Neuronal stem cell (in vitro differentiated cells): ENCODE measurements around the gene MPND.
A peak's percentile ranks its signal among the peaks of the same experiment; 100 is the strongest.
"Not testable (repeated sequence)": the region's sequence is repeated elsewhere in the genome, so short reads cannot be mapped to it uniquely, and the experiment has no call there.

Experiments used
- DNase-seq: peaks from one replicate; pipeline ENCODE4 v3.0.0-alpha.2; 2013; ENCODE audit warnings: low spot score
- H2AFZ ChIP-seq: one replicate; pipeline ENCODE4 v1.6.1; 2013; ENCODE audit warnings: mild to moderate bottlenecking, low read length, inconsistent platforms
- H2AK5ac ChIP-seq: 2 replicates; pipeline ENCODE4 v1.6.1; 2013; ENCODE audit warnings: low read depth, mild to moderate bottlenecking, inconsistent platforms, low read length, moderate library complexity, mixed read lengths
- H2BK120ac ChIP-seq: 2 replicates; pipeline ENCODE4 v1.6.1; 2013; ENCODE audit warnings: low read depth, mild to moderate bottlenecking, inconsistent platforms, low read length, moderate library complexity, mixed read lengths
- H2BK12ac ChIP-seq: one replicate; pipeline ENCODE4 v1.6.1; 2013; ENCODE audit warnings: low read length, inconsistent platforms
- H2BK15ac ChIP-seq: 2 replicates; pipeline ENCODE4 v1.6.1; 2013; ENCODE audit warnings: mild to moderate bottlenecking, low read length, inconsistent platforms, mixed read lengths
- H2BK5ac ChIP-seq: one replicate; pipeline ENCODE4 v1.6.1; 2013; ENCODE audit warnings: inconsistent platforms, mild to moderate bottlenecking, low read length, moderate library complexity
- H3K14ac ChIP-seq: one replicate; pipeline ENCODE4 v1.6.1; 2013; ENCODE audit warnings: low read length, inconsistent platforms
- H3K18ac ChIP-seq: 2 replicates; pipeline ENCODE4 v1.6.1; 2013; ENCODE audit warnings: low read length, inconsistent platforms
- H3K23ac ChIP-seq: 2 replicates; pipeline ENCODE4 v1.6.1; 2013; ENCODE audit warnings: low read depth, mild to moderate bottlenecking, mixed read lengths, low read length, inconsistent platforms; ENCODE audit not compliant: poor library complexity
- H3K27ac ChIP-seq: replicated peaks from 3 replicates; pipeline ENCODE4 v1.5.1; 2013; ENCODE audit warnings: low read length, inconsistent platforms
- H3K27me3 ChIP-seq, 3 experiments: 2 replicates each; pipeline ENCODE4 v1.6.1; 2013; ENCODE audit warnings: low read length in 3 of 3, mild to moderate bottlenecking in 2 of 3, inconsistent platforms in 1 of 3, low read depth in 1 of 3, mixed read lengths in 1 of 3, moderate library complexity in 1 of 3; ENCODE audit not compliant: control insufficient read depth in 3 of 3, insufficient read depth in 3 of 3
- H3K36me3 ChIP-seq, 2 donors: replicated peaks in 1 of 2; 2 replicates each; pipeline ENCODE4 v1.6.1; 2013; ENCODE audit warnings: low read length in 2 of 2; ENCODE audit not compliant: control insufficient read depth in 2 of 2, insufficient read depth in 2 of 2
- H3K4ac ChIP-seq: 2 replicates; pipeline ENCODE4 v1.6.1; 2013; ENCODE audit warnings: inconsistent platforms, mild to moderate bottlenecking, low read length, moderate library complexity
- H3K4me1 ChIP-seq, 2 donors: 1 replicate in 1 of 2; 2 replicates in 1 of 2; pipeline ENCODE4 v1.6.1; 2013; ENCODE audit warnings: low read length in 2 of 2, low read depth in 1 of 2; ENCODE audit not compliant: control insufficient read depth in 2 of 2, insufficient read depth in 1 of 2
- H3K4me2 ChIP-seq: one replicate; pipeline ENCODE4 v1.6.1; 2013; ENCODE audit warnings: mild to moderate bottlenecking, low read length, inconsistent platforms; ENCODE audit not compliant: insufficient read depth, poor library complexity, severe bottlenecking
- H3K4me3 ChIP-seq, 2 donors: 2 replicates each; pipeline ENCODE4 v1.5.1; 2013; ENCODE audit warnings: low read length in 2 of 2, mild to moderate bottlenecking in 2 of 2, inconsistent platforms in 1 of 2, moderate library complexity in 1 of 2
- H3K79me1 ChIP-seq: one replicate; pipeline ENCODE4 v1.6.1; 2013; ENCODE audit warnings: low read depth, mild to moderate bottlenecking, inconsistent platforms, low read length, moderate library complexity
- H3K9ac ChIP-seq: one replicate; pipeline ENCODE4 v1.6.1; 2013; ENCODE audit warnings: mild to moderate bottlenecking, low read depth, low read length, inconsistent platforms; ENCODE audit not compliant: poor library complexity
- H3K9me3 ChIP-seq, 2 donors: replicated peaks in 1 of 2; 2 replicates each; pipeline versions ENCODE3 to v1.6.1; 2013; ENCODE audit warnings: low read length in 2 of 2, mild to moderate bottlenecking in 2 of 2, inconsistent platforms in 1 of 2, low read depth in 1 of 2, mixed read lengths in 1 of 2, moderate library complexity in 1 of 2; ENCODE audit not compliant: control insufficient read depth in 2 of 2, insufficient read depth in 1 of 2
- H4K8ac ChIP-seq: one replicate; pipeline ENCODE4 v1.6.1; 2013; ENCODE audit warnings: low read depth, mild to moderate bottlenecking, inconsistent platforms, low read length, moderate library complexity
- H4K91ac ChIP-seq: one replicate; pipeline ENCODE4 v1.6.1; 2013; ENCODE audit warnings: low read length, low read depth, mild to moderate bottlenecking, inconsistent platforms; ENCODE audit not compliant: poor library complexity
- WGBS, 2 donors: extraction: QIAGEN DNeasy Blood & Tissue Kit; methylation state at CpG; one replicate each; pipeline ENCODE4 v1.1.7; 2013; ENCODE audit warnings: missing lambda C conversion rate in 2 of 2, mixed read lengths in 1 of 2; ENCODE audit not compliant: insufficient read length in 2 of 2, insufficient replicate concordance in 1 of 2; ENCODE audit errors: extremely low coverage in 2 of 2; 5-methylcytosine and 5-hydroxymethylcytosine counted together

The MPND gene

DNA sequence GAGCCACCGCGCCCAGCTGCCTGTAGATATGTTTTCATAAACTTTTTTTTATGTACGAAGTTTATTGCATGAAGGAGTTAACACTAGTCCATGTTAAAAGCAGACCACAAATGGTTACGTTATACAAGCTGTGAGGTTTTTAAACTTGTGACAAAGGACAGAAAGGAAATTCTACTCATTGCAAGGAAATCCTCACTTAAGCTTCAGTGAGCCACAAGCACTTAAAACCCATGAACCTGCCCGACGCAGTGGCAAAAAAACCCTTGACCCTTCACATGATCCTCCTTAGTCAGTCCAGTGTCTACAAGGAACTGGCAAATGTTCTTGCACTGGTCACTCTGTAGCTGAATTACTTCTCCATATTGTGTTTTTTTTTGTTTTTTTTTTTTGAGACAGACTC is 4.2 kb downstream of the MPND start:
- Histone ChIP-seq H3K27me3 (no peaks in the 10 kb centered on the region), H3K4me3 (no peak overlapping the region), H3K4me1 (peaks cover 6% of the 10 kb centered on the region in 2 donors), H3K18ac (no peak overlapping the region), H2BK5ac (no peak overlapping the region), H3K9me3 (no peaks in the 10 kb centered on the region), H3K4me2 (no peak overlapping the region), H3K14ac (no peak overlapping the region), H3K23ac (no peak overlapping the region), H2AFZ (no peak overlapping the region), H3K9ac (no peak overlapping the region), H3K79me1 (peaks cover 5% of the 10 kb centered on the region), H3K36me3 (peaks cover 19 to 56% of the 10 kb centered on the region in 2 donors), H3K4ac (no peak overlapping the region), H3K27ac (no peak overlapping the region), H2AK5ac (no peak overlapping the region), H2BK120ac (no peak overlapping the region), H2BK15ac (no peak overlapping the region), H4K91ac (no peak overlapping the region), H2BK12ac (no peak overlapping the region), H4K8ac (no peak overlapping the region)
- no peak for DNase-seq
- WGBS, 2 donors = no CpG with 5 or more reads among the region's 6 CpGs

DNA sequence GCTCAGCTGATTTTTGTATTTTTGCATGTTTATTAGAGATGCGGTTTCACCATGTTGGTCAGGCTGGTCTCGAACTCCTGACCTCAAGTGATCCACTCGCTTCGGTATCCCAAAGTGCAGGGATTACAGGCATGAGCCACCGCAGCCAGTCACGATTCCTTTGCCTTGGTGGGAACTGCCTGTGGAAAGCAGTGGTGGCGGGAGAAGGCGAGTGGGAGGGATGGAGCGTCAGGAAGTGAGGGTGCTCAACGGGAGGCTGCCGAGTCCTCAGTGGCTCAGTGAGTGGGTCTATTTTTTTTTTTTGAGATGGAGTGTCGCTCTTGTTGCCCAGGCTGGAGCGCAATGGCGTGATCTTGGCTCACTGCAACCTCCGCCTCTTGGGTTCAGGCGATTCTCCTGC is 5.9 kb downstream of the MPND start:
- not testable (repeated sequence) for H3K23ac ChIP-seq, H3K27me3 ChIP-seq, H3K4me3 ChIP-seq, H4K91ac ChIP-seq, H2BK12ac ChIP-seq, H3K4ac ChIP-seq, H3K14ac ChIP-seq, H3K18ac ChIP-seq, H3K9me3 ChIP-seq, H3K9ac ChIP-seq, H2AK5ac ChIP-seq, DNase-seq, H4K8ac ChIP-seq, H2AFZ ChIP-seq, H2BK120ac ChIP-seq, H2BK5ac ChIP-seq, H2BK15ac ChIP-seq, H3K4me1 ChIP-seq, H3K79me1 ChIP-seq, H3K4me2 ChIP-seq, H3K27ac ChIP-seq
- H3K36me3 ChIP-seq = peaks cover 24 to 72% of the 10 kb centered on the region in 2 donors
- WGBS, 2 donors = no CpG with 5 or more reads among the region's 16 CpGs

DNA sequence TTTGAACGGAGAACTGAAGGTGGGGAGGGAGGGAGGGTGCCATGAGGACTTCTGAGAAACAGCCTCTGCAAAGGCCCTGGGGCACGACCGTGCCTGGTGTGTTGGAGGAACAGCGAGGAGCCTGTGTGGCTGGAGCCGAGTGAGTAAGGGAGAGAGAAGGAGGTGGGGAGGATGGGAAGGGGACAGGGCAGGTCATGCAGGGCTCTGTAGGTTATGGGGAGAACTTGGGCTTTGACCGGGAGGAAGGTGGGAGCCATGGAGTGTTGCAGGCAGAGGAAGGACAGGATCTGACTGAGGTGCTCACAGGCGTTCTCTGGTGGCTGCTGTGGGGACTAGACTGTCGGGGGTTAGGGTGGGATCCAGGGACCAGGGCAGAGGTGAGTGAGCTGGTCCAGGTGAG is 6.7 kb downstream of the MPND start:
- Histone ChIP-seq H3K4me2 (no peak overlapping the region), H2AFZ (no peak overlapping the region), H2BK120ac (no peak overlapping the region), H3K14ac (no peak overlapping the region), H3K4ac (no peak overlapping the region), H3K36me3 (peaks cover 28 to 80% of the 10 kb centered on the region in 2 donors), H2BK12ac (no peak overlapping the region), H3K18ac (no peak overlapping the region), H2BK15ac (no peak overlapping the region), H3K9me3 (no peaks in the 10 kb centered on the region), H4K91ac (no peak overlapping the region), H3K9ac (no peak overlapping the region), H2BK5ac (no peak overlapping the region), H3K79me1 (peaks cover 3% of the 10 kb centered on the region), H3K27me3 (no peaks in the 10 kb centered on the region), H3K27ac (no peak overlapping the region), H3K4me3 (peak overlapping the region in 1 of 2 donors; percentile 5), H2AK5ac (no peak overlapping the region), H4K8ac (no peak overlapping the region), H3K23ac (no peak overlapping the region), H3K4me1 (peaks cover 0 to 1% of the 10 kb centered on the region in 2 donors)
- no peak for DNase-seq
- WGBS, 2 donors = no CpG with 5 or more reads among the region's 8 CpGs

DNA sequence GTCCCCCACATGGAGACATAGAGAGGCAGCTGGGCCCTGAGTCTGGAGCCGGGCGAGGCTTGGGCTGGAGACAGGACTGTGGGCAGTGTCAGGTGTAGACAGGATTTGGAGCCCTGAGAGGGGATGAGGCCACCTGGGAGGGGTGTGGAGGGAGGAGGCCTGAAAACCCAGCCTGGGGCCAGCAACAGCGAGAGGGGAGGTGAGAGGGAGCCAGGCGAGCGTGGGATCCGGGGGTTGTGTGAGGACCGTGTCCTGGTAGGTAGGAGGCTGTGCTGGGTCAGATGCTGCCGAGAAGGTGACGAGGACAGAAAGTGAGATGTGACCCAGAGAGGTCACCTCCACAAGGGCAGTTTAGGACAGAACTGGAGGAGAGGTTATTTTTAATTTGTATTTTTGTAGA is 7.4 kb downstream of the MPND start:
- H3K4me3 ChIP-seq = no peak overlapping the region
- H2AFZ ChIP-seq = no peak overlapping the region
- no peak overlapping the region for H3K27ac ChIP-seq
- no peak overlapping the region for H2BK5ac ChIP-seq
- no peak overlapping the region for H3K4ac ChIP-seq
- peaks cover 3% of the 10 kb centered on the region for H3K79me1 ChIP-seq
- DNase-seq = no peak
- H2BK12ac ChIP-seq = peak overlapping the region; percentile 46
- no peak overlapping the region for H4K91ac ChIP-seq
- H3K4me1 ChIP-seq = peaks cover 0 to 1% of the 10 kb centered on the region in 2 donors
- no peak overlapping the region for H3K18ac ChIP-seq
- H2BK15ac ChIP-seq = no peak overlapping the region
- no peaks in the 10 kb centered on the region for H3K27me3 ChIP-seq
- H2AK5ac ChIP-seq = no peak overlapping the region
- no peak overlapping the region for H3K14ac ChIP-seq
- WGBS, 2 donors = no CpG with 5 or more reads among the region's 9 CpGs
- no peaks in the 10 kb centered on the region for H3K9me3 ChIP-seq
- H4K8ac ChIP-seq = no peak overlapping the region
- H3K36me3 ChIP-seq = peaks cover 24 to 77% of the 10 kb centered on the region in 2 donors
- H3K23ac ChIP-seq = peak overlapping the region; percentile 17
- H3K9ac ChIP-seq = no peak overlapping the region
- no peak overlapping the region for H2BK120ac ChIP-seq
- H3K4me2 ChIP-seq = no peak overlapping the region
